GM23338 (cell line): Measurements from ENCODE around the gene FOXD1. TPM values are rescaled to one million over a fixed set of nuclear protein-coding genes. Genes with fewer than 3 reads are reported as not detected.
"Not testable (repeated sequence)": the region's sequence is repeated elsewhere in the genome, so short reads cannot be mapped to it uniquely, and the experiment has no call there.

Source experiments
- ATAC-seq: fragments of 200-7000 bp; cut with Tn5 transposase; 3 replicates; pipeline ENCODE4 v1.9.1; 2020
- DNase-seq: peaks from one replicate; pipeline ENCODE4 v3.0.0-alpha.2; 2015; ENCODE audit warnings: low spot score
- H2AFZ ChIP-seq: fragments of 200-600 bp; sonication (generic); 2 replicates; pipeline ENCODE4 v1.8.0; 2016; ENCODE audit warnings: antibody characterized with exemption, mild to moderate bottlenecking, moderate library complexity
- H3F3A ChIP-seq: fragments of 200-600 bp; sonication (generic); replicated peaks from 2 replicates; pipeline ENCODE4 v1.8.0; 2017; ENCODE audit warnings: antibody characterized with exemption, mixed run types, low read depth
- H3K27ac ChIP-seq: fragments of 200-600 bp; sonication (generic); 2 replicates; pipeline ENCODE4 v1.6.1; 2016; ENCODE audit warnings: low read depth
- H3K27me3 ChIP-seq: fragments of 200-600 bp; sonication (generic); 2 replicates; pipeline ENCODE4 v1.8.0; 2016; ENCODE audit warnings: mild to moderate bottlenecking, mixed run types, moderate library complexity; ENCODE audit not compliant: insufficient read depth
- H3K36me3 ChIP-seq: fragments of 200-600 bp; sonication (generic); 2 replicates; pipeline ENCODE4 v1.8.0; 2016; ENCODE audit warnings: mild to moderate bottlenecking; ENCODE audit not compliant: insufficient read depth
- H3K4me1 ChIP-seq: fragments of 200-600 bp; sonication (generic); 2 replicates; pipeline ENCODE4 v1.8.0; 2016; ENCODE audit warnings: mild to moderate bottlenecking, moderate library complexity; ENCODE audit not compliant: insufficient read depth
- H3K4me2 ChIP-seq: fragments of 200-600 bp; sonication (generic); 2 replicates; pipeline ENCODE4 v1.7.1; 2017; ENCODE audit warnings: mixed run types
- H3K4me3 ChIP-seq: fragments of 200-600 bp; sonication (generic); 2 replicates; pipeline ENCODE4 v1.6.1; 2016; ENCODE audit warnings: mixed run types
- H3K79me2 ChIP-seq: fragments of 200-600 bp; sonication (generic); replicated peaks from 2 replicates; pipeline ENCODE4 v1.8.0; 2017; ENCODE audit warnings: mild to moderate bottlenecking; ENCODE audit not compliant: insufficient read depth
- H3K9me2 ChIP-seq: fragments of 200-600 bp; sonication (generic); 2 replicates; pipeline ENCODE4 v1.8.0; 2017; ENCODE audit not compliant: insufficient read depth
- H4K20me1 ChIP-seq: fragments of 200-600 bp; sonication (generic); replicated peaks from 2 replicates; pipeline ENCODE4 v1.8.0; 2017; ENCODE audit warnings: mild to moderate bottlenecking; ENCODE audit not compliant: insufficient read depth
- H3K27ac Mint-ChIP-seq: 2 replicates; pipeline ENCODE4 v1.8.0; 2020; ENCODE audit warnings: inconsistent platforms, mild to moderate bottlenecking, moderate library complexity, mixed read lengths
- H3K27me3 Mint-ChIP-seq: 3 replicates; pipeline ENCODE4 v1.8.0; 2022; ENCODE audit warnings: low read depth, mild to moderate bottlenecking, moderate library complexity, mixed read lengths, inconsistent platforms; ENCODE audit not compliant: insufficient read depth, poor library complexity
- H3K36me3 Mint-ChIP-seq: 3 replicates; pipeline ENCODE4 v1.8.0; 2021; ENCODE audit warnings: low read depth, mild to moderate bottlenecking, inconsistent platforms, moderate library complexity, mixed read lengths
- H3K4me1 Mint-ChIP-seq: 3 replicates; pipeline ENCODE4 v1.8.0; 2020; ENCODE audit warnings: mild to moderate bottlenecking, inconsistent platforms, mixed read lengths
- H3K4me3 Mint-ChIP-seq: 3 replicates; pipeline ENCODE4 v1.8.0; 2021; ENCODE audit warnings: moderate library complexity, mild to moderate bottlenecking, inconsistent platforms, mixed read lengths
- H3K9me3 Mint-ChIP-seq: 3 replicates; pipeline ENCODE4 v1.8.0; 2020; ENCODE audit warnings: moderate library complexity, mild to moderate bottlenecking, inconsistent platforms, mixed read lengths
- CREB1 ChIP-seq: fragments of 250-450 bp; sonication (Bioruptor Pico); IDR thresholded peaks from 2 replicates; pipeline ENCODE4 v1.5.0; 2020; ENCODE audit warnings: low read depth, mild to moderate bottlenecking, moderate library complexity
- EZH2phosphoT487 ChIP-seq: fragments of 200-600 bp; sonication (generic); IDR thresholded peaks from one replicate; pipeline ENCODE4 v1.8.1; 2018; ENCODE audit warnings: antibody characterized with exemption; ENCODE audit not compliant: unreplicated experiment
- NANOG ChIP-seq: IDR thresholded peaks from 2 replicates; pipeline ENCODE4 v1.6.1; 2016; ENCODE audit warnings: antibody characterized with exemption, borderline replicate concordance
- ZNF114 ChIP-seq: fragments of 250-450 bp; sonication (Bioruptor Pico); IDR thresholded peaks from 2 replicates; pipeline ENCODE4 v1.5.0; 2020; ENCODE audit warnings: mild to moderate bottlenecking, moderate library complexity
- ZNF331 ChIP-seq: fragments of 250-450 bp; sonication (Bioruptor Pico); IDR thresholded peaks from 2 replicates; pipeline ENCODE4 v1.5.0; 2020; ENCODE audit warnings: low read depth, mild to moderate bottlenecking, moderate library complexity
- polyA plus RNA-seq: library from polyadenylated mRNA; unstranded; fragments of >200 nt; fragmentation: Nextera tagmentation; extraction: Ambion mirVana; gene quantifications from 2 replicates; pipeline ENCODE4 v1.2.1, GENCODE V29; 2016
- total RNA-seq: library from RNA; depleted of rRNA; stranded (reverse); fragments of >200 nt; shearing (Covaris generic); gene quantifications from 2 replicates; pipeline ENCODE4 v1.2.3, GENCODE V29; 2014
- TF ChIP-seq, protein P1 (sequence below), 2 experiments: fragments of 200-600 bp in 1 of 2; sonication (generic) in 1 of 2; conservative IDR thresholded peaks; 2 replicates each; pipeline versions ENCODE4 v1.5.1 to v1.6.1; 2016 to 2017; ENCODE audit warnings: antibody characterized with exemption in 2 of 2, low read depth in 2 of 2, mild to moderate bottlenecking in 2 of 2, moderate library complexity in 1 of 2
- TF ChIP-seq, protein P2 (sequence below): IDR thresholded peaks from 2 replicates; pipeline ENCODE4 v1.6.1; 2016; ENCODE audit warnings: antibody characterized with exemption

Gene FOXD1
- total and polyA plus RNA-seq, 2 experiments from 2014 or later, result 0.42 TPM; not detected in 1

DNA sequence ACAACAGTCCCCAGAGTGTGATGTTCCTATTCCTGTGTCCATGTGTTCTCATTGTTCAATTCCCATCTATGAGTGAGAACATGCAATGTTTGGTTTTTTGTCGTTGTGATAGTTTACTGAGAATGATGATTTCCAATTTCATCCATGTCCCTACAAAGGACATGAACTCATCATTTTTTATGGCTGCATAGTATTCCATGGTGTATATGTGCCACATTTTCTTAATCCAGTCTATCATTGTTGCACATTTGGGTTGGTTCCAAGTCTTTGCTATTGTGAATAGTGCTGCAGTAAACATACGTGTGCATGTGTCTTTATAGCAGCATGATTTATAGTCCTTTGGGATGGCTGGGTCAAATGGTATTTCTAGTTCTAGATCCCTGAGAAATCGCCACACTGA, 20.1 kb upstream of the FOXD1 start:
- not testable (repeated sequence) for H3K27me3 Mint-ChIP-seq, H3F3A ChIP-seq, H3K27ac ChIP-seq, ATAC-seq, DNase-seq, H3K79me2 ChIP-seq, H2AFZ ChIP-seq, H3K4me2 ChIP-seq, H3K4me3 ChIP-seq, H4K20me1 ChIP-seq, H3K27ac Mint-ChIP-seq, H3K4me3 Mint-ChIP-seq, H3K27me3 ChIP-seq, H3K9me2 ChIP-seq, H3K36me3 ChIP-seq
- peaks cover 13% of the 10 kb centered on the region; the same call in 2 of the 3 replicates for H3K36me3 Mint-ChIP-seq
- peaks cover 22% of the 10 kb centered on the region for H3K9me3 Mint-ChIP-seq
- peaks cover 18% of the 10 kb centered on the region for H3K4me1 Mint-ChIP-seq
- peaks cover 18% of the 10 kb centered on the region for H3K4me1 ChIP-seq

DNA sequence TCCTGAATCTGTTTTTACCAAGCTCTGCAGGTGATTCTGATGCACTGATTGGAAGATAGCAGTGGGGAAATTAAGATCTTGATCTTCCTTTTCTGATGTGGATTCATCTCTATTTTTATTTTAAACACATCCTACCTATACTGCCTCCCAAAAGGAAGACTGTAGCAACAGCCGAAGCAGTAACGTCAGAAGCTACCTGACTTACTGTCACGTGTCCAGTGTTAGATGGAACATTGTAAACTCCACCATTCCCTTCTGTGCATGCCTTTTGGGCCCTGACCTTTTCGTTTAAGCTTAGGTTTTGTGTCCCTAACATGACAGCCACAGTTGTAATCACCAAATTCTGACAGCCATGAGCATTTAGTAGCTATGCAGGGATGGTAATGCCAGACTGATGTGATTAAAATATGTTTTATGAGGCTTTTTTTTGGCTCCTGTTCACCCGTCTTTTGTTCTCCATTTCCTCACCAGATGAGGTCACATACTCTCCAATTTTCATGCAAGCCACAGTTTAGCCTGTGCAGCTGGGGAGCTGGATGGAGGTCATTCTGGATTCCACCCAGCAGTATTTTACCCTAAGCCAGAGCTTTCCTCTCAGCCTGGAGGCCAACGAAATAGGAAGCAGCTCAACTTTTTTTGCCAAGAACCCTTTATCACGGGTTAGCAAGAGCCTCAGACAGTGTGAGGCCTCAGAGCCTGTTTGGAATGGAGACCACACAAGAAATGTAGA, 15.6 kb upstream of the FOXD1 start:
- Mint-ChIP-seq H3K36me3 (peaks cover 21% of the 10 kb centered on the region), H3K4me3 (no peak overlapping the region), H3K27ac (no peak overlapping the region), H3K9me3 (peaks cover 27% of the 10 kb centered on the region), H3K27me3 (peaks cover 12% of the 10 kb centered on the region), H3K4me1 (peaks cover 30% of the 10 kb centered on the region)
- TF ChIP-seq, protein P1, sequence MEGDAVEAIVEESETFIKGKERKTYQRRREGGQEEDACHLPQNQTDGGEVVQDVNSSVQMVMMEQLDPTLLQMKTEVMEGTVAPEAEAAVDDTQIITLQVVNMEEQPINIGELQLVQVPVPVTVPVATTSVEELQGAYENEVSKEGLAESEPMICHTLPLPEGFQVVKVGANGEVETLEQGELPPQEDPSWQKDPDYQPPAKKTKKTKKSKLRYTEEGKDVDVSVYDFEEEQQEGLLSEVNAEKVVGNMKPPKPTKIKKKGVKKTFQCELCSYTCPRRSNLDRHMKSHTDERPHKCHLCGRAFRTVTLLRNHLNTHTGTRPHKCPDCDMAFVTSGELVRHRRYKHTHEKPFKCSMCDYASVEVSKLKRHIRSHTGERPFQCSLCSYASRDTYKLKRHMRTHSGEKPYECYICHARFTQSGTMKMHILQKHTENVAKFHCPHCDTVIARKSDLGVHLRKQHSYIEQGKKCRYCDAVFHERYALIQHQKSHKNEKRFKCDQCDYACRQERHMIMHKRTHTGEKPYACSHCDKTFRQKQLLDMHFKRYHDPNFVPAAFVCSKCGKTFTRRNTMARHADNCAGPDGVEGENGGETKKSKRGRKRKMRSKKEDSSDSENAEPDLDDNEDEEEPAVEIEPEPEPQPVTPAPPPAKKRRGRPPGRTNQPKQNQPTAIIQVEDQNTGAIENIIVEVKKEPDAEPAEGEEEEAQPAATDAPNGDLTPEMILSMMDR (conservative IDR thresholded peaks at IDR 0.05; ENCODE audit: low read depth in 2 of 2), result no peak
- TF ChIP-seq NANOG (no peak), ZNF114 (no peak), ZNF331 (no peak), EZH2phosphoT487 (no peak), CREB1 (CRISPR knock-in tag) (no peak)
- TF ChIP-seq, protein P2, sequence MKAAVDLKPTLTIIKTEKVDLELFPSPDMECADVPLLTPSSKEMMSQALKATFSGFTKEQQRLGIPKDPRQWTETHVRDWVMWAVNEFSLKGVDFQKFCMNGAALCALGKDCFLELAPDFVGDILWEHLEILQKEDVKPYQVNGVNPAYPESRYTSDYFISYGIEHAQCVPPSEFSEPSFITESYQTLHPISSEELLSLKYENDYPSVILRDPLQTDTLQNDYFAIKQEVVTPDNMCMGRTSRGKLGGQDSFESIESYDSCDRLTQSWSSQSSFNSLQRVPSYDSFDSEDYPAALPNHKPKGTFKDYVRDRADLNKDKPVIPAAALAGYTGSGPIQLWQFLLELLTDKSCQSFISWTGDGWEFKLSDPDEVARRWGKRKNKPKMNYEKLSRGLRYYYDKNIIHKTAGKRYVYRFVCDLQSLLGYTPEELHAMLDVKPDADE, result no peak
- DNase-seq (no peak), ATAC-seq (no peak)
- H3K4me3 ChIP-seq, result no peak overlapping the region
- peak overlapping the region; percentile 29 for H2AFZ ChIP-seq
- no peak overlapping the region for H3K4me2 ChIP-seq
- peaks cover 18% of the 10 kb centered on the region for H3K4me1 ChIP-seq
- no peaks in the 10 kb centered on the region for H3K27me3 ChIP-seq
- no peaks in the 10 kb centered on the region for H3K9me2 ChIP-seq
- H3K79me2 ChIP-seq, result no peaks in the 10 kb centered on the region
- 0 out of 2 replicates have a peak, but pooled peaks cover 3% of the 10 kb centered on the region for H3K36me3 ChIP-seq
- no peaks in the 10 kb centered on the region for H3F3A ChIP-seq
- H3K27ac ChIP-seq, result no peak overlapping the region
- H4K20me1 ChIP-seq, result no peaks in the 10 kb centered on the region
